ENCODE results near the gene CLNK.

- TF ChIP-seq EZH2 (IDR thresholded peaks at IDR 0.05; ENCODE audit: borderline replicate concordance, low read length) = no peak
- no peak for TF ChIP-seq CTCF (IDR thresholded peaks at IDR 0.05; ENCODE audit: low read length)
Measured at GRCh38 chr4:10694828-10695209, 10.3 kb upstream of the CLNK start.

Measured in OCI-LY1 (cell line).